Measurements from ENCODE around the gene ACCSL. TPM values are rescaled to one million over a fixed set of nuclear protein-coding genes. Genes with fewer than 3 reads are reported as not detected.

ACCSL gene
- total RNA-seq, 1 donor from 2014 or later, result not detected

- Histone ChIP-seq H3K4me1 (no peaks in the 10 kb centered on the region), H3K4me2 (no peak overlapping the region), H3K27ac (no peak overlapping the region), H3K9ac (no peak overlapping the region), H3K4me3 (no peak overlapping the region), H3K9me3 (ENCODE audit: low read depth) (no peaks in the 10 kb centered on the region), H2AFZ (replicated peaks) (no peak overlapping the region), H3K27me3 (peaks cover 10% of the 10 kb centered on the region), H3K36me3 (no peaks in the 10 kb centered on the region), H4K20me1 (ENCODE audit: low read depth) (no peaks in the 10 kb centered on the region), H3K79me2 (ENCODE audit: low read depth) (no peaks in the 10 kb centered on the region), H3F3A (ENCODE audit: low read depth) (no peaks in the 10 kb centered on the region)
- TF ChIP-seq EZH2phosphoT487 (IDR thresholded peaks at IDR 0.05) (no peak), EZH2 (IDR thresholded peaks at IDR 0.05) (no peak), CTCF (IDR thresholded peaks at IDR 0.05) (no peak)
- Mint-ChIP-seq H3K27ac (no peak overlapping the region), H3K27me3 (ENCODE audit: insufficient read depth, low read depth) (peaks cover 2% of the 10 kb centered on the region), H3K4me3 (no peak overlapping the region), H3K4me1 (peaks cover 7% of the 10 kb centered on the region), H3K36me3 (no peaks in the 10 kb centered on the region), H3K9me3 (no peaks in the 10 kb centered on the region)
- DNase-seq (ENCODE audit: low spot score), result no peak
Measured at GRCh38 chr11:44051171-44051570, 3.4 kb downstream of the ACCSL start.

GRCh38 chr11:44057340-44057739, 9.6 kb downstream of the ACCSL start:
- no peak overlapping the region for H3K27ac ChIP-seq
- H3K79me2 ChIP-seq (ENCODE audit: low read depth), result no peaks in the 10 kb centered on the region
- no peaks in the 10 kb centered on the region for H3F3A ChIP-seq (ENCODE audit: low read depth)
- no peaks in the 10 kb centered on the region for H3K9me3 Mint-ChIP-seq
- TF ChIP-seq CTCF (IDR thresholded peaks at IDR 0.05), result no peak
- no peak for TF ChIP-seq EZH2phosphoT487 (IDR thresholded peaks at IDR 0.05)
- no peak for TF ChIP-seq EZH2 (IDR thresholded peaks at IDR 0.05)
- H3K4me3 Mint-ChIP-seq, result no peak overlapping the region
- H3K9me3 ChIP-seq (ENCODE audit: low read depth), result no peaks in the 10 kb centered on the region
- DNase-seq (ENCODE audit: low spot score), result no peak
- no peaks in the 10 kb centered on the region for H4K20me1 ChIP-seq (ENCODE audit: low read depth)
- no peak overlapping the region for H3K4me2 ChIP-seq
- H3K4me1 Mint-ChIP-seq, result no peaks in the 10 kb centered on the region
- no peaks in the 10 kb centered on the region for H3K36me3 Mint-ChIP-seq
- no peak overlapping the region for H3K4me3 ChIP-seq
- H3K4me1 ChIP-seq, result peaks cover 2% of the 10 kb centered on the region
- no peaks in the 10 kb centered on the region for H3K27me3 ChIP-seq
- no peak overlapping the region for H2AFZ ChIP-seq (replicated peaks)
- H3K36me3 ChIP-seq, result no peaks in the 10 kb centered on the region
- H3K27ac Mint-ChIP-seq, result no peak overlapping the region
- H3K9ac ChIP-seq, result no peak overlapping the region
- H3K27me3 Mint-ChIP-seq (ENCODE audit: insufficient read depth, low read depth), result no peaks in the 10 kb centered on the region

- Mint-ChIP-seq H3K36me3 (no peaks in the 10 kb centered on the region), H3K4me3 (no peak overlapping the region), H3K9me3 (no peaks in the 10 kb centered on the region), H3K27me3 (ENCODE audit: insufficient read depth, low read depth) (no peaks in the 10 kb centered on the region), H3K27ac (no peak overlapping the region), H3K4me1 (peaks cover 7% of the 10 kb centered on the region)
- Histone ChIP-seq H3K9ac (no peak overlapping the region), H2AFZ (replicated peaks) (no peak overlapping the region), H3K4me1 (peaks cover 12% of the 10 kb centered on the region), H3K4me3 (no peak overlapping the region), H3F3A (ENCODE audit: low read depth) (no peaks in the 10 kb centered on the region), H3K27me3 (no peaks in the 10 kb centered on the region), H3K27ac (no peak overlapping the region), H3K79me2 (ENCODE audit: low read depth) (no peaks in the 10 kb centered on the region), H3K36me3 (no peaks in the 10 kb centered on the region), H3K9me3 (ENCODE audit: low read depth) (no peaks in the 10 kb centered on the region), H4K20me1 (ENCODE audit: low read depth) (no peaks in the 10 kb centered on the region), H3K4me2 (no peak overlapping the region)
- no peak for DNase-seq (ENCODE audit: low spot score)
- TF ChIP-seq EZH2 (IDR thresholded peaks at IDR 0.05) (no peak), EZH2phosphoT487 (IDR thresholded peaks at IDR 0.05) (no peak), CTCF (IDR thresholded peaks at IDR 0.05) (no peak)
Measured at GRCh38 chr11:44058275-44058674, 10.5 kb downstream of the ACCSL start.

All from neural progenitor cell (in vitro differentiated cells).